Activated gamma-delta T cell (primary cell): Measurements from ENCODE around the gene RAMP3.

Experiments
- DNase-seq: peaks from one replicate; lab custom pipeline; 2025; lab: John Stamatoyannopoulos, UW

RAMP3 gene

GRCh38 chr7:45223728-45224630 lies 66.4 kb downstream of the RAMP3 start:
- no peak for DNase-seq

DNA sequence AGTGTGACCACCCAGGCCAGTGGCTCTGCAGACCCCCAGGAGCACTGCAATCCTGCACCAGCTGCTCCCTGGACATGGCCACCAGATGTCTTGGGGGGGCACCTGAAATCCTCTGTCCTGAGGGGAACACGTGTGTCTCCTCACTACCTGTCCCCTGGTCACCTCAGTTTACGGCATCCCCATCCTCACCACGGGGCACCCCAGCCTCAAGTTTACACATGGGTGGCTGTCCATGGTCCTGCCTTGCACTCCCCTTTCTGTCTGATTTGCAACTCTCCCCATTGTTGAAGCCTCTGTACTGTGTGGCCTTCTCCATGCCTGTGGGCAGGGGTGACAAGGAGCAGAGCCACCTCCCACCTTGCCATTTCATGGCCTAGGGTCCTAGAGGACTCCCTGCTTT lies 67.2 kb downstream of the RAMP3 start:
- DNase-seq, result no peak

GRCh38 chr7:45225311-45225947 lies 67.8 kb downstream of the RAMP3 start:
- no peak for DNase-seq

DNA sequence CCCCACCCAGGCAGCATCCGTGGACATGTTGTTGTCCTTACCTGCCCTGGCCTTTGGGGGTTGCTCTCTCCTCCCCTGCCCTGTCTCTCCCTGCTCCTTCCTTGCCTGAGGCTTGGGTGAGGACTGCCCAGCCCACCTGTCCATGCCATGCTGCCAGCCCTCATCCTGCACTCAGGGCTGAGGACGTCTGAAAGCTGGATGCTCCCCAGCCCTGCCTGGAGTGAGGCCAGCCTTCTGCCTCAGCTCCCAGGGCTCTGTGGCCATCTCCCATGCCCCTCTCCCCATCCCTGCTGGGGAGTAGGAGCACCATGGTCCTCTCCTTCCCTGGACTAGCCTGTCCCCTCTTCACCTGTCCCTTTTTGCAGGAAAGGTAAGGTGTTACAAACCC lies 68.4 kb downstream of the RAMP3 start:
- DNase-seq, result no peak

DNA sequence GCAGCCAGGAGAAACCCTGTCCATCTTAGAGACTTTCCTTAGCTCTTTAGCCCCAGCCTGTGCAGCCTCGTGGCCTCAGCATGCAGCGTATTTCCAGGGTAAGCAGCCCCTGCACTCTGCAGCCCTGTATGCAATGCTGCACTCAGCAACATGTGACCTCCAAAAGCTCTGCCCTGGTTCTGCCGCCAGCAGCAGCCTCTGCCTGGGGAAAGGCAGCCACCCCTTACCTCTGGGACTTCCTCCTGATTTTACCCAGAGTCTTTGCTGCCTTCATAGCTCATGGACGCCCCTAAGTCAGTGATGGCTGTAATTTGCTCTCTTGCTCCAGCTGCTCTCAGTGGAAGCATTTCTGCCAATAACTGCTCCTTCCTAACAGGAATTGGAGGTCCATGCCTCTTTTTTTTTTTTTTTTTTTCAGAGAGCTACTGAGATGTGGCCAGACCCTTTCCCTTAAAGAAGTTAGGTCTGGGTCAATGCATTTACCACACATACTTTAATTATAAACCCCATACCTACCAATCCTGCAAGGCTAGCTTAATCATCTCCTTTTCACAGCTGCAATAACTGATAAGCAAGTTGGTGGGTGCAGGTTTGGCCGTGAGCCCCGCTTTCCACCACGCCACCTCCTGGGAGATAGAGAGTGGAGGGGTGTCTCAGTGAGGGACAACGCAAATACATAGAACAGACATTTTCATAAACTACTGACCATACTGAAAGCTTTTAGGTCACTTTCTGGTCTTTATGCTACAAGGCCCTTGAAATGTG lies 71.7 kb downstream of the RAMP3 start:
- DNase-seq, result no peak

- no peak for DNase-seq
Measured at GRCh38 chr7:45230083-45230482, 72.5 kb downstream of the RAMP3 start.

GRCh38 chr7:45230611-45231165 lies 73.1 kb downstream of the RAMP3 start:
- DNase-seq, result no peak

GRCh38 chr7:45233249-45233775 lies 75.7 kb downstream of the RAMP3 start:
- DNase-seq, result no peak
